HG02840 (cell line): ENCODE measurements around the gene POLR1A.
A peak's percentile ranks its signal among the peaks of the same experiment; 100 is the strongest.

Experiments used
- ATAC-seq: cut with Tn5 transposase; IDR thresholded peaks from one replicate; pipeline ENCODE4 v1.9.1; 2021; ENCODE audit warnings: mild to moderate bottlenecking, moderate library complexity, moderate number of reproducible peaks; ENCODE audit not compliant: unreplicated experiment, low FRiP score

POLR1A gene

DNA sequence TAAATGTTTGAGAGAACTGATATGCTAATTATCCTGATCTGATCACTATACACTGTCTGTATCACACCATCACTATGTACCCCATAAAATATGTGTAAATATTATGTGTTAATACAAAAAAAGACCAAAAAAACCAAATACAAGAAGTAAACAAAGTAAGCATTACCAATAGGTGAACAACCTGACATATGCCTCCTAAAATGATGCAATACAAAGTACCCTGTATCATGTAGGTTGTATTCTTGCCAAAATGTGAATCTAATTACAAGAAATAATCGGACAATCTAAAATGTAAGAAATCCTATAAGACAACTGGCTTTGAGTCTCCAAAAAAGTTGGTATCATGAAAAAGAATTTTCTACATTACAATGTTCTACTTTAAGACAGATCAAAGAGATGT is 7.8 kb downstream of the POLR1A start:
- no peak for ATAC-seq

- ATAC-seq, result no peak
Measured at GRCh38 chr2:86097114-86097896, 8.4 kb downstream of the POLR1A start.

- no peak for ATAC-seq
Measured at GRCh38 chr2:86094229-86094628, 11.5 kb downstream of the POLR1A start.

- ATAC-seq, result no peak
Measured at GRCh38 chr2:86087936-86088850, 17.5 kb downstream of the POLR1A start.

- ATAC-seq, result no peak
Measured at GRCh38 chr2:86082756-86083155, 22.9 kb downstream of the POLR1A start.

GRCh38 chr2:86081724-86082123 is 24.0 kb downstream of the POLR1A start:
- ATAC-seq, result no peak

DNA sequence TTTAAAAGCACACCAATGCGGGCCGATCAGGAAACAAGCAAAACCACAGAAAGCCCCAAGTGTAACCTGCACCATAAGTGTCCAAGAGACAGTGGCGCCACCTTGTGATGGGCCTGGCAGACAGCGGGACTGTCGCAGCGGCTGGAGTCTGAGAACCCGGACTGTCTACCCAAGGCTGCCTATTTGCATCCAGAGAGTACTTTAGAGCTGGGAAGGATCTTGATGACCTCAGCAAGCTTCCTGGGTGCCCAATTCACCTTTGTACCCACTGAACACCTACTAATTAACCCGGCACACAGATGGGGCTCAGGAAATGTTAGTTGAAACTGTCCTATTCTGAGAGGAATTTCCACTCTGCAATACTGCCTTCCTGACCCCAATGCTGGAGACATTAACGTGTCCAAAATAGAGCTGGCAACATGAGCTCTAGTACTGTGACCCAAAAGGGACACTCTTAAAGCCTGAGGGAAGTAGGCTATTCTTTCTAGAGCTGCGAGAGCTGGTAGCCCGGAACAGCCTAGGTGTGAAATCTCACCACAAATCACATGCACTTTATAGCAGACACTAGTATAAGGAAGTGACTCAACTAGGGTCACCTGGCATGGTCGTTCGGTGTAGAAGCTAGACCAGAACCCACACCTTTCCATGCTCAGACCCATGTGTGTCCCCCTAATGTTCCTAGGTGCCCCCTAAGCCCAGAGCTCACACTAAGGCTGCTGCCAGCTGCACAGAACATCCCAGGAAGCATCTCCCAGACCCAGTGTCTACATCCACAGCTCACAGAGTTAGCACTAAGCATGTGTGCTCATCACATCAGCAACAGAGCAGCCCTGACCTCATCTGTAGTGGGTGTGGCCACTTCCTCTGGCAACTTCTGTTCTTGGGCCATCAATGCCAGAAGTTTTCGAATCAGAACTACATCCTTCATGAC is 25.4 kb downstream of the POLR1A start:
- no peak for ATAC-seq

- ATAC-seq, result no peak
Measured at GRCh38 chr2:86078774-86079545, 26.7 kb downstream of the POLR1A start.

GRCh38 chr2:86075886-86076285 is 29.8 kb downstream of the POLR1A start:
- ATAC-seq, result no peak

- no peak for ATAC-seq
Measured at GRCh38 chr2:86074811-86075210, 30.9 kb downstream of the POLR1A start.

DNA sequence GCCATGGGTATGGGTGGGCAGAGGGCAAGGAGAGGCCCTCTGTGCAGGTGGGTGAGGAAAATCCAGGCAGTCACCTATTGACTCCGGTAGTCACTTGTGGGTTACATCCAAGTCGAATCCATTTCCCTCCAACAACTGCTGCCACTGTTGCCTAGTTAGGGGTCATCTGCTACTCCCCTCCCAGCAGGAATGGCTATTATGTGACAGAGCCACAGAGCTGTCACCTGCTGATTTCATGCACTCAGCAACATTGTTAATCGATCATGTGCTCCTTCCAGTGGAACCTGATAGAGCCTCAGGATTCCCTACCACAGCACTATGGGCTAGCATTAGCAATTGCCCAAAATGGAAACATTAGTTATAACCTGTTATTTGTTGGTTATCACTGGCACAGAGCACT is 31.4 kb downstream of the POLR1A start:
- ATAC-seq, result no peak

- no peak for ATAC-seq
Measured at GRCh38 chr2:86073225-86073624, 32.5 kb downstream of the POLR1A start.

DNA sequence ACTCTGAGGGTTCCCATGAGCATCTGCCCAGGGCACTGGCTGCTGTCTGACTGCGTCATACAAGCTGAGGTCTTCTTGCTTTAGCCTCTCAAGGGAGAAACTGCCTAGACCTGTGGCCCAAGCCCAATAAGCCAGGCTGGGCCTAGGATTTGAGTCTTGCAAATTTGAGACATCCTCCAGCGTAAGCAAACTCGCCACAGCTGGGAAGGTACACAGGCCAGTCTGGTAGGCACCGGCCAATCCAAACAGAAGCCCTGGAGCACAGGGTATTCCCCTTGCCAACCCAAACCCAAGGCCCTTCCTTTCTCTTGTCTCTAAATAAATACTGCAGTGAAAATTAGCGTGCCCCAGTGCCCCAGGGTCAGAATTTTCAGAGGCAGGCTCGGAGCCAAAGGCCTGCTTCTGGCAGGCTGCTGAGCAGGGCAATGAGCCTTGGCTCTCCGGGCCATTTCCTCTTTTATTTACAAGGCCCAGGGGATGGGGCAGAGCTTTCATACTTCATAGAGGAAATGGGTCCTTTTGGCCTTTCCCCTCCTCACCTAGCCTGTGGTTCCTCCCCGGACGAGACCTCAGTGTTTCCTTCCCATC is 33.3 kb downstream of the POLR1A start:
- ATAC-seq, result peak; percentile 62

DNA sequence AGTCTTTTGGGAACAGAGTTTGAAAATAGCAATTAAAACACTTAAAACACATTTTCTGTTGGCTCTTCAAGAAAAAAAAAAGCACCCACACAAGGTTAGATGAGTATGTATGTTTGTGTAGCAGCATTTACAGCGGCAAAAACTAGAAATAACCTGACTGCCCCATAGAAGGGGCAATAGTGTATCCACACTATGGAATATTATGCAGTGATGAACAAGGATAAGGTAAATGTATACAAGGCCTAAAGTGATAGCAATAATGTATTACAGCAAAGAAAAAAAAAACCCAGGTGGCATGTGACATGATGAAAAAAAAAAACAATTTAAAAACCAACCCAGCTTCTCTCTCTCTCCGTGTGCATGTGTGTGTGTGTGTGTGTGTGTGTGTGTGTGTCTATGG is 34.8 kb downstream of the POLR1A start:
- no peak for ATAC-seq

- ATAC-seq, result no peak
Measured at GRCh38 chr2:86069783-86070339, 35.8 kb downstream of the POLR1A start.

- ATAC-seq, result no peak
Measured at GRCh38 chr2:86069091-86069685, 36.5 kb downstream of the POLR1A start.

- no peak for ATAC-seq
Measured at GRCh38 chr2:86068648-86069047, 37.0 kb downstream of the POLR1A start.

- ATAC-seq, result no peak
Measured at GRCh38 chr2:86068136-86068588, 37.5 kb downstream of the POLR1A start.

GRCh38 chr2:86066915-86067314 is 38.8 kb downstream of the POLR1A start:
- ATAC-seq, result no peak
